Endothelial cell (in vitro differentiated cells): Measurements from ENCODE around the gene PTPRM. TPM values are rescaled to one million over a fixed set of nuclear protein-coding genes. Genes with fewer than 3 reads are reported as not detected.
A peak's percentile ranks its signal among the peaks of the same experiment; 100 is the strongest.

Experiments
- DNase-seq: peaks from one replicate; pipeline ENCODE4 v3.0.0; 2021; ENCODE audit warnings: low spot score
- H3K27ac Mint-ChIP-seq: one replicate; pipeline ENCODE4 v1.8.0; 2021; ENCODE audit warnings: mixed read lengths, inconsistent platforms; ENCODE audit not compliant: unreplicated experiment
- H3K27me3 Mint-ChIP-seq: one replicate; pipeline ENCODE4 v1.8.0; 2021; ENCODE audit warnings: mild to moderate bottlenecking, moderate library complexity, mixed read lengths, inconsistent platforms; ENCODE audit not compliant: unreplicated experiment
- H3K36me3 Mint-ChIP-seq: one replicate; pipeline ENCODE4 v1.8.0; 2021; ENCODE audit warnings: mild to moderate bottlenecking, low read depth, mixed read lengths, inconsistent platforms; ENCODE audit not compliant: unreplicated experiment
- H3K4me1 Mint-ChIP-seq: one replicate; pipeline ENCODE4 v1.8.0; 2021; ENCODE audit warnings: mild to moderate bottlenecking, mixed read lengths, inconsistent platforms; ENCODE audit not compliant: unreplicated experiment
- H3K4me3 Mint-ChIP-seq: one replicate; pipeline ENCODE4 v1.8.0; 2021; ENCODE audit warnings: mild to moderate bottlenecking, mixed read lengths, inconsistent platforms; ENCODE audit not compliant: unreplicated experiment
- H3K9me3 Mint-ChIP-seq: one replicate; pipeline ENCODE4 v1.8.0; 2021; ENCODE audit warnings: mixed read lengths, inconsistent platforms; ENCODE audit not compliant: unreplicated experiment
- CTCF ChIP-seq: fragments of 200-600 bp; sonication (generic); IDR thresholded peaks from one replicate; pipeline ENCODE4 v1.5.0; 2021; ENCODE audit warnings: antibody characterized with exemption; ENCODE audit not compliant: unreplicated experiment
- total RNA-seq: library from RNA; stranded (reverse); fragmentation: NEBNext Ultra II Directional; extraction: Animal tissue kit (Norgen Biotek cat#: 25700); gene quantifications from one replicate; pipeline ENCODE4 v1.2.1, GENCODE V29; 2021; ENCODE audit not compliant: unreplicated experiment

Gene PTPRM
- total RNA-seq, 1 donor from 2014 or later, result 284 TPM

GRCh38 chr18:7630731-7631442 is 63.8 kb downstream of the PTPRM start:
- Mint-ChIP-seq H3K27ac (no peak overlapping the region), H3K4me1 (peaks cover 53% of the 10 kb centered on the region), H3K27me3 (peaks cover 5% of the 10 kb centered on the region), H3K9me3 (no peaks in the 10 kb centered on the region), H3K36me3 (peaks cover 9% of the 10 kb centered on the region), H3K4me3 (no peak overlapping the region)
- TF ChIP-seq CTCF, result no peak
- DNase-seq, result no peak

- no peak overlapping the region for H3K27ac Mint-ChIP-seq
- H3K27me3 Mint-ChIP-seq, result peaks cover 3% of the 10 kb centered on the region
- no peak for TF ChIP-seq CTCF
- H3K9me3 Mint-ChIP-seq, result no peaks in the 10 kb centered on the region
- DNase-seq, result no peak
- H3K4me3 Mint-ChIP-seq, result no peak overlapping the region
- H3K36me3 Mint-ChIP-seq, result peaks cover 4% of the 10 kb centered on the region
- peaks cover 39% of the 10 kb centered on the region for H3K4me1 Mint-ChIP-seq
Measured at GRCh38 chr18:7632152-7633098, 65.3 kb downstream of the PTPRM start.

- Mint-ChIP-seq H3K4me1 (peaks cover 35% of the 10 kb centered on the region), H3K27ac (peak overlapping the region; percentile 49), H3K4me3 (no peak overlapping the region), H3K9me3 (no peaks in the 10 kb centered on the region), H3K27me3 (peaks cover 2% of the 10 kb centered on the region), H3K36me3 (peaks cover 4% of the 10 kb centered on the region)
- no peak for TF ChIP-seq CTCF
- no peak for DNase-seq
Measured at GRCh38 chr18:7633171-7633570, 66.1 kb downstream of the PTPRM start.

- H3K4me1 Mint-ChIP-seq, result peaks cover 21% of the 10 kb centered on the region
- peaks cover 2% of the 10 kb centered on the region for H3K27me3 Mint-ChIP-seq
- TF ChIP-seq CTCF, result no peak
- no peak overlapping the region for H3K27ac Mint-ChIP-seq
- DNase-seq, result no peak
- H3K4me3 Mint-ChIP-seq, result no peak overlapping the region
- no peaks in the 10 kb centered on the region for H3K36me3 Mint-ChIP-seq
- H3K9me3 Mint-ChIP-seq, result no peaks in the 10 kb centered on the region
Measured at GRCh38 chr18:7635948-7636347, 68.8 kb downstream of the PTPRM start.
